Effector memory CD4-positive, alpha-beta T cell (primary cell): ENCODE data around the gene GPR39.
"Not testable (repeated sequence)": the region's sequence is repeated elsewhere in the genome, so short reads cannot be mapped to it uniquely, and the experiment has no call there.

Experiments
- DNase-seq, 3 donors: peaks; one replicate each; pipeline ENCODE4 v3.0.0-alpha.2; 2020
- H3K27ac ChIP-seq: 2 replicates; pipeline ENCODE4 v1.7.0; 2013; ENCODE audit warnings: mild to moderate bottlenecking, low read length, moderate library complexity; ENCODE audit not compliant: insufficient read depth, poor library complexity, severe bottlenecking
- H3K27me3 ChIP-seq: replicated peaks from 2 replicates; pipeline ENCODE4 v1.7.0; 2013; ENCODE audit warnings: mild to moderate bottlenecking, low read length; ENCODE audit not compliant: insufficient read depth, control insufficient read depth, poor library complexity, severe bottlenecking
- H3K36me3 ChIP-seq: 2 replicates; pipeline ENCODE4 v1.7.0; 2013; ENCODE audit warnings: mild to moderate bottlenecking, low read length, moderate library complexity; ENCODE audit not compliant: control insufficient read depth, insufficient read depth
- H3K4me1 ChIP-seq: 2 replicates; pipeline ENCODE4 v1.7.0; 2013; ENCODE audit warnings: low read length, mild to moderate bottlenecking; ENCODE audit not compliant: control insufficient read depth, insufficient read depth, poor library complexity, severe bottlenecking
- H3K4me3 ChIP-seq: 2 replicates; pipeline ENCODE4 v1.7.0; 2013; ENCODE audit warnings: low read length, low read depth, mild to moderate bottlenecking; ENCODE audit not compliant: insufficient read depth, poor library complexity, severe bottlenecking
- H3K9me3 ChIP-seq: 2 replicates; pipeline ENCODE4 v1.7.0; 2013; ENCODE audit warnings: mild to moderate bottlenecking, low read length, moderate library complexity; ENCODE audit not compliant: control insufficient read depth

GPR39 gene

GRCh38 chr2:132515010-132515409 lies 98.4 kb downstream of the GPR39 start:
- Histone ChIP-seq H3K27ac (no peak overlapping the region), H3K36me3 (no peaks in the 10 kb centered on the region), H3K4me3 (no peak overlapping the region), H3K27me3 (no peaks in the 10 kb centered on the region), H3K9me3 (no peaks in the 10 kb centered on the region), H3K4me1 (no peaks in the 10 kb centered on the region)
- no peak for DNase-seq

GRCh38 chr2:132517386-132517785 lies 100.8 kb downstream of the GPR39 start:
- Histone ChIP-seq H3K36me3 (no peaks in the 10 kb centered on the region), H3K27me3 (no peaks in the 10 kb centered on the region), H3K4me3 (no peak overlapping the region), H3K9me3 (no peaks in the 10 kb centered on the region), H3K4me1 (no peaks in the 10 kb centered on the region), H3K27ac (no peak overlapping the region)
- DNase-seq: no peak

- Histone ChIP-seq H3K27me3 (no peaks in the 10 kb centered on the region), H3K9me3 (no peaks in the 10 kb centered on the region), H3K36me3 (no peaks in the 10 kb centered on the region), H3K4me3 (no peak overlapping the region), H3K27ac (no peak overlapping the region), H3K4me1 (no peaks in the 10 kb centered on the region)
- no peak for DNase-seq
Observed at GRCh38 chr2:132518302-132518701, 101.7 kb downstream of the GPR39 start.

GRCh38 chr2:132519566-132519965 lies 103.0 kb downstream of the GPR39 start:
- H3K4me3 ChIP-seq: no peak overlapping the region
- no peak overlapping the region for H3K27ac ChIP-seq
- no peaks in the 10 kb centered on the region for H3K27me3 ChIP-seq
- DNase-seq: no peak
- no peaks in the 10 kb centered on the region for H3K9me3 ChIP-seq
- no peaks in the 10 kb centered on the region for H3K4me1 ChIP-seq
- H3K36me3 ChIP-seq: no peaks in the 10 kb centered on the region

GRCh38 chr2:132521341-132521740 lies 104.7 kb downstream of the GPR39 start:
- no peaks in the 10 kb centered on the region for H3K4me1 ChIP-seq
- no peak overlapping the region for H3K27ac ChIP-seq
- H3K36me3 ChIP-seq: no peaks in the 10 kb centered on the region
- no peak overlapping the region for H3K4me3 ChIP-seq
- H3K9me3 ChIP-seq: no peaks in the 10 kb centered on the region
- no peaks in the 10 kb centered on the region for H3K27me3 ChIP-seq
- DNase-seq: no peak

GRCh38 chr2:132522901-132523300 lies 106.3 kb downstream of the GPR39 start:
- Histone ChIP-seq H3K4me1 (no peaks in the 10 kb centered on the region), H3K27ac (no peak overlapping the region), H3K9me3 (no peaks in the 10 kb centered on the region), H3K27me3 (no peaks in the 10 kb centered on the region), H3K4me3 (no peak overlapping the region), H3K36me3 (no peaks in the 10 kb centered on the region)
- DNase-seq: no peak

GRCh38 chr2:132537061-132537460 lies 120.5 kb downstream of the GPR39 start:
- not testable (repeated sequence) for H3K27me3 ChIP-seq, H3K9me3 ChIP-seq, H3K4me3 ChIP-seq, H3K27ac ChIP-seq, H3K4me1 ChIP-seq, H3K36me3 ChIP-seq, DNase-seq

GRCh38 chr2:132538331-132538855 lies 121.8 kb downstream of the GPR39 start:
- no peaks in the 10 kb centered on the region for H3K9me3 ChIP-seq

GRCh38 chr2:132540166-132540565 lies 123.6 kb downstream of the GPR39 start:
- H3K9me3 ChIP-seq: no peaks in the 10 kb centered on the region
- no peak overlapping the region for H3K27ac ChIP-seq
- no peaks in the 10 kb centered on the region for H3K36me3 ChIP-seq
- DNase-seq: no peak
- no peaks in the 10 kb centered on the region for H3K27me3 ChIP-seq
- no peak overlapping the region for H3K4me3 ChIP-seq
- H3K4me1 ChIP-seq: no peaks in the 10 kb centered on the region

More at GRCh38 chr2:132538331-132538855, 121.8 kb downstream of the GPR39 start:
- Histone ChIP-seq H3K27me3 (no peaks in the 10 kb centered on the region), H3K36me3 (no peaks in the 10 kb centered on the region), H3K4me1 (no peaks in the 10 kb centered on the region), H3K27ac (no peak overlapping the region), H3K4me3 (no peak overlapping the region)
- no peak for DNase-seq

- H3K9me3 ChIP-seq: no peaks in the 10 kb centered on the region
- H3K4me1 ChIP-seq: no peaks in the 10 kb centered on the region
- no peak for DNase-seq
- H3K27ac ChIP-seq: no peak overlapping the region
- no peak overlapping the region for H3K4me3 ChIP-seq
- H3K36me3 ChIP-seq: no peaks in the 10 kb centered on the region
- no peaks in the 10 kb centered on the region for H3K27me3 ChIP-seq
Observed at GRCh38 chr2:132542953-132543569, 126.5 kb downstream of the GPR39 start.
